Breast epithelium (tissue), 4 donors: ENCODE measurements around the gene SDSL. TPM values are rescaled to one million over a fixed set of nuclear protein-coding genes. Genes with fewer than 3 reads are reported as not detected.

Source experiments
- DNase-seq, 2 donors: peaks; one replicate each; pipeline ENCODE4 v3.0.0-alpha.2; 2019; ENCODE audit warnings: low spot score in 2 of 2
- H3K27ac ChIP-seq, 2 donors: fragments of 200-600 bp; sonication (generic) in 1 of 2; one replicate each; pipeline ENCODE4 v1.5.1; 2016 to 2019; ENCODE audit warnings: mild to moderate bottlenecking in 1 of 2
- H3K27me3 ChIP-seq, 2 donors: fragments of 200-600 bp; sonication (generic) in 1 of 2; one replicate each; pipeline versions ENCODE4 v1.5.1 to v1.6.0; 2017 to 2019; ENCODE audit warnings: control low read depth in 1 of 2, mild to moderate bottlenecking in 1 of 2
- H3K36me3 ChIP-seq: fragments of 200-600 bp; one replicate; pipeline ENCODE4 v1.5.1; 2019
- H3K4me1 ChIP-seq, 2 donors: fragments of 200-600 bp; sonication (generic); one replicate each; pipeline ENCODE4 v1.5.1; 2016 to 2019; ENCODE audit warnings: control low read depth in 1 of 2
- H3K4me3 ChIP-seq, 3 donors: fragments of 200-600 bp; sonication (generic); 1 replicate in 2 of 3; 2 replicates in 1 of 3; pipeline ENCODE4 v1.5.1; 2016 to 2019; ENCODE audit warnings: mild to moderate bottlenecking in 3 of 3, moderate library complexity in 2 of 3
- H3K9me3 ChIP-seq, 2 donors: fragments of 200-600 bp; sonication (generic) in 1 of 2; one replicate each; pipeline ENCODE4 v1.5.1; 2016 to 2019; ENCODE audit warnings: control low read depth in 1 of 2
- POLR2A ChIP-seq: fragments of 450-650 bp; IDR thresholded peaks from one replicate; pipeline ENCODE4 v1.6.1; 2016; ENCODE audit warnings: antibody characterized with exemption, mild to moderate bottlenecking, moderate library complexity
- POLR2AphosphoS5 ChIP-seq, 3 donors: sonication (generic); formaldehyde crosslinking; IDR thresholded peaks; one replicate each; pipeline ENCODE4 v1.6.1; 2017; ENCODE audit warnings: antibody characterized with exemption in 3 of 3
- intact Hi-C: fragments of 100-400 bp; cut with DNase I; formaldehyde crosslinking; loops from one replicate; pipeline ENCODE4 v1.15.1; 2023; ENCODE audit warnings: low total_unique reads
- total RNA-seq, 3 donors: library from RNA; depleted of rRNA; stranded (reverse); fragments of >200 nt; gene quantifications; one replicate each; pipeline ENCODE4 v1.1.0, GENCODE V29; 2016
- TF ChIP-seq, protein P1 (sequence below), 3 donors: fragments of 450-650 bp; IDR thresholded peaks; one replicate each; pipeline ENCODE4 v1.5.1; 2016 to 2017; ENCODE audit warnings: antibody characterized with exemption in 3 of 3, mild to moderate bottlenecking in 3 of 3, moderate library complexity in 3 of 3

Gene SDSL
- total RNA-seq, 3 donors from 2014 or later = 4.6 to 4.9 (median 4.8) TPM

DNA sequence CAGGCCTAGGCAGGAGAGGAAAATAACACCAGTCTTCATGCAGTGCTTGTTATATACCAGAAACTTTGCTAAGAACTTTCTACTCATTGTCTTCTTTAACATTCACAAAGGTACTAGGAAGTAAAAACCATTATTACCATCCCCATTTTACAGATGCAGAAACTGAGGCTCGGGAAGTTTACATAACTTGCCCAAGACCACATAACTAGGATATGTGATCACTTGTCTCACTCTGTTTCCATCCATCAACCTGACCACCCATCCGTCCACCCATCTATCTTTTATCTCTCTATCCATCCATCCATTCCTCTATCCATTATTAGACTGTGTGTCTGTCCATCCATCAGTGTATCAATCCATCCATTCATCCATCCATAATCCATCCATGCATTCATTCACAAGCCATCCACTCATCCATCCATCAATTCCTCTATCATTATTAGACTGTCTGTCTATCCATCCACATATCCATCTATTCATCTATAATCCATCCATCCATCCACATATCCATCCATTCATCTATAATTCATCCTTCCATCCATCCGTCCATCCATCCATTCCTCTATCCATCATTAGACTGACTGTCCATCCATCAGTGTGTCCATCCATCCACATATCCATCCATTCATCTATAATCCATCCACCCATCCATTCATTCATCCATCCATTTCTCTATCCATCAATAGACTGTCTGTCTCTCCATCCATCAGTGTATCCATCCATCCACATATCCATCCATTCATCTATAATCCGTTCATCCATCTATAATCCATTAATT, 16.5 kb downstream of the SDSL start:
- Histone ChIP-seq H3K27ac (no peak overlapping the region), H3K36me3 (no peaks in the 10 kb centered on the region), H3K27me3 (no peaks in the 10 kb centered on the region), H3K9me3 (no peaks in the 10 kb centered on the region), H3K4me3 (no peak overlapping the region), H3K4me1 (no peaks in the 10 kb centered on the region)
- no peak for TF ChIP-seq POLR2A
- no peak for DNase-seq
- intact Hi-C loops = no loop called here

DNA sequence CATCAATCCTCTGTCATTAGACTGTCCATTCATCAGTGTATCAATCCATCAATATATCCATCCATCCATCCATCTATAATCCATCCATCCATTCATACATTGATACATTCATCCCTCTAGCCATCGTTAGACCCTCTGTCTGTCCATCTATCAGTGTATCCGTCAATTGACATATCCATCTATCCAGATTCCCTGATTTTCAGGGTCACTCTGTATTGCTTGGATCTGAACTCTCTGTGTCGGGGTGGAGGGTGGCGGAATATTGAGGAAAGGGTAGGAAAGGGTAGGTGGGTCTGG, 17.1 kb downstream of the SDSL start:
- TF ChIP-seq, protein P1, sequence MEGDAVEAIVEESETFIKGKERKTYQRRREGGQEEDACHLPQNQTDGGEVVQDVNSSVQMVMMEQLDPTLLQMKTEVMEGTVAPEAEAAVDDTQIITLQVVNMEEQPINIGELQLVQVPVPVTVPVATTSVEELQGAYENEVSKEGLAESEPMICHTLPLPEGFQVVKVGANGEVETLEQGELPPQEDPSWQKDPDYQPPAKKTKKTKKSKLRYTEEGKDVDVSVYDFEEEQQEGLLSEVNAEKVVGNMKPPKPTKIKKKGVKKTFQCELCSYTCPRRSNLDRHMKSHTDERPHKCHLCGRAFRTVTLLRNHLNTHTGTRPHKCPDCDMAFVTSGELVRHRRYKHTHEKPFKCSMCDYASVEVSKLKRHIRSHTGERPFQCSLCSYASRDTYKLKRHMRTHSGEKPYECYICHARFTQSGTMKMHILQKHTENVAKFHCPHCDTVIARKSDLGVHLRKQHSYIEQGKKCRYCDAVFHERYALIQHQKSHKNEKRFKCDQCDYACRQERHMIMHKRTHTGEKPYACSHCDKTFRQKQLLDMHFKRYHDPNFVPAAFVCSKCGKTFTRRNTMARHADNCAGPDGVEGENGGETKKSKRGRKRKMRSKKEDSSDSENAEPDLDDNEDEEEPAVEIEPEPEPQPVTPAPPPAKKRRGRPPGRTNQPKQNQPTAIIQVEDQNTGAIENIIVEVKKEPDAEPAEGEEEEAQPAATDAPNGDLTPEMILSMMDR (IDR thresholded peaks at IDR 0.05) = no peak
- TF ChIP-seq POLR2A = no peak
- no peak for TF ChIP-seq POLR2AphosphoS5 (IDR thresholded peaks at IDR 0.05)
- intact Hi-C loops = no loop called here
- DNase-seq = no peak
- H3K4me1 ChIP-seq = no peaks in the 10 kb centered on the region
- H3K36me3 ChIP-seq = no peaks in the 10 kb centered on the region
- H3K4me3 ChIP-seq = no peak overlapping the region
- no peak overlapping the region for H3K27ac ChIP-seq
- H3K27me3 ChIP-seq = no peaks in the 10 kb centered on the region
- no peaks in the 10 kb centered on the region for H3K9me3 ChIP-seq

- TF ChIP-seq, protein P1 (IDR thresholded peaks at IDR 0.05) = peak in 1 of 3 donors; percentile 37
- TF ChIP-seq POLR2AphosphoS5 (IDR thresholded peaks at IDR 0.05) (no peak), POLR2A (no peak)
- H3K4me1 ChIP-seq = no peaks in the 10 kb centered on the region
- H3K4me3 ChIP-seq = no peak overlapping the region
- intact Hi-C loops = no loop called here
- H3K27me3 ChIP-seq = no peaks in the 10 kb centered on the region
- H3K27ac ChIP-seq = no peak overlapping the region
- no peak for DNase-seq
- no peaks in the 10 kb centered on the region for H3K9me3 ChIP-seq
- H3K36me3 ChIP-seq = no peaks in the 10 kb centered on the region
These were observed 17.4 kb downstream of the SDSL start for GRCh38 chr12:113439606-113440030.

GRCh38 chr12:113440336-113440735, 18.2 kb downstream of the SDSL start:
- H3K27me3 ChIP-seq = no peaks in the 10 kb centered on the region
- no peak overlapping the region for H3K4me3 ChIP-seq
- intact Hi-C loops = no loop called here
- H3K27ac ChIP-seq = no peak overlapping the region
- H3K4me1 ChIP-seq = no peaks in the 10 kb centered on the region
- TF ChIP-seq, protein P1 (IDR thresholded peaks at IDR 0.05) = no peak
- no peak for TF ChIP-seq POLR2A
- no peak for TF ChIP-seq POLR2AphosphoS5 (IDR thresholded peaks at IDR 0.05)
- no peak for DNase-seq
- peaks cover 0 to under 1% of the 10 kb centered on the region in 2 donors for H3K9me3 ChIP-seq
- H3K36me3 ChIP-seq = no peaks in the 10 kb centered on the region

GRCh38 chr12:113440947-113441782, 19.0 kb downstream of the SDSL start:
- Histone ChIP-seq H3K27ac (no peak overlapping the region), H3K9me3 (peaks cover 0 to 6% of the 10 kb centered on the region in 2 donors), H3K36me3 (no peaks in the 10 kb centered on the region), H3K4me3 (no peak overlapping the region), H3K27me3 (no peaks in the 10 kb centered on the region), H3K4me1 (no peaks in the 10 kb centered on the region)
- DNase-seq = no peak
- intact Hi-C loops = no loop called here
- no peak for TF ChIP-seq POLR2A
- TF ChIP-seq, protein P1 (IDR thresholded peaks at IDR 0.05) = no peak
- TF ChIP-seq POLR2AphosphoS5 (IDR thresholded peaks at IDR 0.05) = no peak
